HCT116 (cell line): Measurements from ENCODE around the gene IL1F10. TPM values are rescaled to one million over a fixed set of nuclear protein-coding genes. Genes with fewer than 3 reads are reported as not detected.

ENCODE experiments used
- ATAC-seq: fragments of 200-7000 bp; cut with Tn5 transposase; 2 replicates; pipeline ENCODE4 v1.9.1; 2020; ENCODE audit warnings: mild to moderate bottlenecking, moderate library complexity
- BruUV-seq: library from RNA; stranded (reverse); fragments of 400-500 nt; replicated peaks from 2 replicates; lab custom pipeline; 2021; lab: Mats Ljungman, UMichigan
- CTCF ChIA-PET: fragments of 300-600 bp; sonication (Branson Sonifier 250); formaldehyde crosslinking; loops from one replicate; lab custom pipeline; 2021; ENCODE audit warnings: antibody characterized with exemption; lab: Charles Lee
- POLR2A ChIA-PET: fragments of 300-600, 350-600 bp; sonication (Branson Sonifier 250); formaldehyde crosslinking; loops from one replicate; lab custom pipeline; 2021; ENCODE audit warnings: antibody characterized with exemption; lab: Charles Lee
- RAD21 ChIA-PET, 2 experiments: fragments of 300-600 bp; sonication (Branson Sonifier 250); formaldehyde crosslinking; loops; one replicate each; lab custom pipeline; 2023; ENCODE audit warnings: low total read pairs in 2 of 2; ENCODE audit not compliant: uncharacterized antibody in 2 of 2, unreplicated experiment in 2 of 2, low non-redundant PET in 1 of 2; lab: Charles Lee
- DNase-seq: peaks from one replicate; pipeline ENCODE4 v3.0.0-alpha.2; 2010; ENCODE audit warnings: low read depth, low spot score
- H2AFZ ChIP-seq: fragments of 200-600 bp; shearing (Covaris generic), sonication (generic); 2 replicates; pipeline ENCODE4 v1.6.1; 2017; ENCODE audit warnings: low read depth, mixed run types, mixed read lengths, antibody characterized with exemption, low read length; ENCODE audit not compliant: poor library complexity, severe bottlenecking
- H3K27ac ChIP-seq: 2 replicates; pipeline ENCODE4 v1.5.1; 2012; ENCODE audit warnings: low read depth, low read length
- H3K27me3 ChIP-seq: fragments of 200-600 bp; sonication (generic); 2 replicates; pipeline ENCODE4 v1.6.1; 2016; ENCODE audit warnings: mixed run types, low read length, mixed read lengths; ENCODE audit not compliant: insufficient read depth
- H3K36me3 ChIP-seq, 2 experiments: fragments of 200-500 bp in 1 of 2; fragments of 200-600 bp in 1 of 2; sonication (Bioruptor generic) in 1 of 2; sonication (generic) in 1 of 2; 2 replicates each; pipeline versions ENCODE4 v1.5.1 to v1.6.1; 2014 to 2016; ENCODE audit warnings: low read length in 2 of 2, inconsistent platforms in 1 of 2, mixed read lengths in 1 of 2, mixed run types in 1 of 2; ENCODE audit not compliant: insufficient read depth in 2 of 2, control insufficient read depth in 1 of 2
- H3K4me1 ChIP-seq, 2 experiments: fragments of 200-600 bp in 1 of 2; sonication (generic) in 1 of 2; 2 replicates each; pipeline versions ENCODE4 v1.5.1 to v1.6.1; 2012 to 2017; ENCODE audit warnings: low read length in 2 of 2, inconsistent platforms in 1 of 2, mild to moderate bottlenecking in 1 of 2, mixed read lengths in 1 of 2, mixed run types in 1 of 2, moderate library complexity in 1 of 2; ENCODE audit not compliant: insufficient read depth in 2 of 2, control insufficient read depth in 1 of 2
- H3K4me2 ChIP-seq: fragments of 200-600 bp; sonication (generic); 2 replicates; pipeline ENCODE4 v1.6.1; 2017; ENCODE audit warnings: mixed run types, low read length, mixed read lengths
- H3K4me3 ChIP-seq, 2 experiments: fragments of 200-600 bp in 1 of 2; sonication (generic) in 1 of 2; replicated peaks in 1 of 2; 2 replicates each; pipeline ENCODE4 v1.5.1; 2011 to 2016; ENCODE audit warnings: low read length in 2 of 2, control low read depth in 1 of 2, low read depth in 1 of 2, mild to moderate bottlenecking in 1 of 2, mixed read lengths in 1 of 2, mixed run types in 1 of 2
- H3K79me2 ChIP-seq: fragments of 200-600 bp; sonication (generic); 2 replicates; pipeline ENCODE4 v1.6.1; 2017; ENCODE audit warnings: mild to moderate bottlenecking, mixed run types, low read length, moderate library complexity, mixed read lengths; ENCODE audit not compliant: insufficient read depth
- H3K9ac ChIP-seq: fragments of 200-600 bp; sonication (generic); 2 replicates; pipeline ENCODE4 v1.6.1; 2016; ENCODE audit warnings: low read length, mixed read lengths
- H3K9me2 ChIP-seq: fragments of 200-600 bp; sonication (generic), shearing (Covaris generic); 2 replicates; pipeline ENCODE4 v1.6.1; 2017; ENCODE audit warnings: mixed run types, mild to moderate bottlenecking, moderate library complexity; ENCODE audit not compliant: insufficient read depth
- H3K9me3 ChIP-seq, 2 experiments: fragments of 200-500 bp in 1 of 2; fragments of 200-600 bp in 1 of 2; sonication (Bioruptor generic) in 1 of 2; sonication (generic) in 1 of 2; 2 replicates each; pipeline ENCODE4 v1.6.1; 2014 to 2017; ENCODE audit warnings: low read length in 2 of 2, mixed read lengths in 2 of 2, inconsistent platforms in 1 of 2, low read depth in 1 of 2, mild to moderate bottlenecking in 1 of 2, mixed run types in 1 of 2, moderate library complexity in 1 of 2; ENCODE audit not compliant: control insufficient read depth in 1 of 2, insufficient read depth in 1 of 2
- H4K20me1 ChIP-seq: fragments of 200-600 bp; sonication (generic), shearing (Covaris generic); 2 replicates; pipeline ENCODE4 v1.6.1; 2017; ENCODE audit warnings: mixed run types, mild to moderate bottlenecking, moderate library complexity; ENCODE audit not compliant: insufficient read depth
- ATF3 ChIP-seq: IDR thresholded peaks from 2 replicates; pipeline ENCODE4 v1.6.1; 2012
- CEBPB ChIP-seq: IDR thresholded peaks from 2 replicates; pipeline ENCODE4 v1.6.1; 2012; ENCODE audit warnings: low read depth
- EGR1 ChIP-seq: IDR thresholded peaks from 2 replicates; pipeline ENCODE4 v1.6.1; 2012; ENCODE audit warnings: low read depth
- ELF1 ChIP-seq: IDR thresholded peaks from 2 replicates; pipeline ENCODE4 v1.6.1; 2012; ENCODE audit warnings: low read depth, borderline replicate concordance
- EZH2 ChIP-seq: fragments of 200-600 bp; sonication (generic); IDR thresholded peaks from 2 replicates; pipeline ENCODE4 v1.6.1; 2017; ENCODE audit warnings: antibody characterized with exemption, mixed run types
- EZH2phosphoT487 ChIP-seq: fragments of 200-600 bp; IDR thresholded peaks from 2 replicates; pipeline ENCODE4 v1.6.1; 2018; ENCODE audit warnings: antibody characterized with exemption, borderline replicate concordance
- FOSL1 ChIP-seq: IDR thresholded peaks from 2 replicates; pipeline ENCODE4 v1.6.1; 2012; ENCODE audit warnings: low read depth
- JUND ChIP-seq: IDR thresholded peaks from 2 replicates; pipeline ENCODE4 v1.6.1; 2012
- POLR2A ChIP-seq: IDR thresholded peaks from 2 replicates; pipeline ENCODE4 v1.7.0; 2011; ENCODE audit warnings: borderline replicate concordance; ENCODE audit not compliant: insufficient read depth, insufficient read length; ENCODE audit errors: extremely low read depth
- POLR2AphosphoS5 ChIP-seq: IDR thresholded peaks from 2 replicates; pipeline ENCODE4 v1.6.1; 2011; ENCODE audit warnings: mild to moderate bottlenecking, low read depth, low read length, moderate library complexity
- TCF7L2 ChIP-seq: IDR thresholded peaks from 2 replicates; pipeline ENCODE4 v1.7.0; 2011; ENCODE audit warnings: borderline replicate concordance, inconsistent platforms; ENCODE audit not compliant: insufficient read depth, insufficient read length; ENCODE audit errors: extremely low read depth
- ZBTB33 ChIP-seq: IDR thresholded peaks from 2 replicates; pipeline ENCODE4 v1.6.1; 2011; ENCODE audit warnings: mild to moderate bottlenecking, low read length, moderate library complexity; ENCODE audit not compliant: insufficient replicate concordance; ENCODE audit errors: extremely low read depth
- ZNF274 ChIP-seq: fragments of 200-500 bp; sonication (Bioruptor generic); IDR thresholded peaks from 2 replicates; pipeline ENCODE4 v1.6.1; 2014; ENCODE audit warnings: mild to moderate bottlenecking, low read depth, low read length, inconsistent platforms
- intact Hi-C: fragments of 100-400 bp; cut with micrococcal nuclease; formaldehyde crosslinking; loops from 2 replicates; pipeline ENCODE4 v1.10.0; 2022
- total RNA-seq: library from RNA; stranded (reverse); gene quantifications from one replicate; pipeline ENCODE4 v1.2.1, GENCODE V29; 2021; ENCODE audit not compliant: unreplicated experiment

Gene IL1F10
- total RNA-seq, 1 experiment from 2014 or later, result not detected

- intact Hi-C loops, result no loop called here
- Histone ChIP-seq H3K36me3 (no peaks in the 10 kb centered on the region), H3K9me3 (no peaks in the 10 kb centered on the region), H3K9ac (no peak overlapping the region), H3K4me1 (peaks cover 0 to 8% of the 10 kb centered on the region in 2 experiments; a peak in 1 of 4 replicates), H3K4me2 (peak overlapping the region; percentile 27), H2AFZ (no peak overlapping the region), H3K9me2 (no peaks in the 10 kb centered on the region), H3K27me3 (no peaks in the 10 kb centered on the region; the same call in 1 of the 2 replicates), H3K4me3 (no peak overlapping the region), H3K27ac (no peak overlapping the region), H3K79me2 (no peaks in the 10 kb centered on the region), H4K20me1 (no peaks in the 10 kb centered on the region)
- ChIA-PET POLR2A (no interaction called here), CTCF (interaction anchor here (0.8 to 2.3 kb wide), 3 partner anchors 19 to 87 kb away, joined by 3 to 8 read pairs (median 3); no protein-coding TSS in a partner anchor), RAD21 (no interaction called here)
- DNase-seq (no peak), ATAC-seq (peak; percentile 89)
- no peak for TF ChIP-seq TCF7L2
- TF ChIP-seq EGR1, result peak; percentile 52; the same call in 1 of the 2 replicates
- no peak for TF ChIP-seq POLR2A
- BruUV-seq, result no TSS peak
These were observed 49.9 kb downstream of the IL1F10 start for GRCh38 chr2:113117541-113118262.

GRCh38 chr2:113118263-113118657 is 50.5 kb downstream of the IL1F10 start:
- Histone ChIP-seq H3K9me3 (no peaks in the 10 kb centered on the region), H3K9me2 (no peaks in the 10 kb centered on the region), H3K27ac (no peak overlapping the region), H3K9ac (no peak overlapping the region), H3K4me3 (no peak overlapping the region), H3K36me3 (no peaks in the 10 kb centered on the region), H3K27me3 (no peaks in the 10 kb centered on the region; the same call in 1 of the 2 replicates), H2AFZ (no peak overlapping the region), H3K4me2 (peak overlapping the region; percentile 27; the same call in 1 of the 2 replicates), H3K4me1 (peaks cover 0 to 8% of the 10 kb centered on the region in 2 experiments; a peak in 1 of 4 replicates), H4K20me1 (no peaks in the 10 kb centered on the region), H3K79me2 (no peaks in the 10 kb centered on the region)
- no peak for ATAC-seq
- CTCF ChIA-PET, result interaction anchor here (0.8 to 2.3 kb wide), 3 partner anchors 18 to 86 kb away, joined by 3 to 8 read pairs (median 3); no protein-coding TSS in a partner anchor
- intact Hi-C loops, result no loop called here
- POLR2A ChIA-PET, result no interaction called here
- BruUV-seq, result no TSS peak
- no peak for DNase-seq
- RAD21 ChIA-PET, result no interaction called here
- no peak for TF ChIP-seq EZH2
- TF ChIP-seq JUND, result no peak
- TF ChIP-seq CEBPB, result no peak
- no peak for TF ChIP-seq ELF1
- no peak for TF ChIP-seq TCF7L2
- no peak for TF ChIP-seq POLR2AphosphoS5
- TF ChIP-seq FOSL1, result no peak
- TF ChIP-seq ZBTB33, result no peak
- no peak for TF ChIP-seq EZH2phosphoT487
- no peak for TF ChIP-seq ZNF274
- no peak for TF ChIP-seq POLR2A
- no peak for TF ChIP-seq ATF3
